OCI-M1 (cell line): ENCODE data around the gene RYR1.
"Not testable (repeated sequence)": the region's sequence is repeated elsewhere in the genome, so short reads cannot be mapped to it uniquely, and the experiment has no call there.

Experiments
- DNase-seq: peaks from one replicate; lab custom pipeline; 2025; lab: John Stamatoyannopoulos, UW

Gene RYR1

DNA sequence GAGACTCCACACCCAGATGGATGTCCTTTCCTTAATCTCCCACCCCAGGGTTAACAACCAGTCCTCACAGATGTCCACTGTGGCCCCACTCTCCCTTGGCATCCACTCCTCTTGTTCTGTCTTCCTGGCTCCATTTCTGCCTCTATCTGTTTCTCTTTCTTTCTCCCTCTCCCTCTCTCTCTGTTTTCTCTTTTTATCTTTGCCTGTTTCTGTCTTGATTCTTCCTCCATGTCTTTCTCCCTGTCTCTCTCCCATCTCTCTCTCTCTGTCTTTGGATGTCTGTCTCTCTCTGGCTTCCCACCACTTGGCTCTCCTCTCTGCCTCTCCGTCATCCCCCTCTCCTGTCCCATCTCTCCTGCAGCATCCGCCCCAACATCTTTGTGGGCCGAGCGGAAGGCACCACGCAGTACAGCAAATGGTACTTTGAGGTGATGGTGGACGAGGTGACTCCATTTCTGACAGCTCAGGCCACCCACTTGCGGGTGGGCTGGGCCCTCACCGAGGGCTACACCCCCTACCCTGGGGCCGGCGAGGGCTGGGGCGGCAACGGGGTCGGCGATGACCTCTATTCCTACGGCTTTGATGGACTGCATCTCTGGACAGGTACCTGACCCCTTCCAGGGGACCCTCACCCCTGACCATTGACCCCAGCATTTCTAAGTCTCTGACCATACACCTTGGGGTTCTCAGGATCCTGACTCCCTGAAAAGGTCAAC lies 24.4 kb downstream of the RYR1 start:
- no peak for DNase-seq

DNA sequence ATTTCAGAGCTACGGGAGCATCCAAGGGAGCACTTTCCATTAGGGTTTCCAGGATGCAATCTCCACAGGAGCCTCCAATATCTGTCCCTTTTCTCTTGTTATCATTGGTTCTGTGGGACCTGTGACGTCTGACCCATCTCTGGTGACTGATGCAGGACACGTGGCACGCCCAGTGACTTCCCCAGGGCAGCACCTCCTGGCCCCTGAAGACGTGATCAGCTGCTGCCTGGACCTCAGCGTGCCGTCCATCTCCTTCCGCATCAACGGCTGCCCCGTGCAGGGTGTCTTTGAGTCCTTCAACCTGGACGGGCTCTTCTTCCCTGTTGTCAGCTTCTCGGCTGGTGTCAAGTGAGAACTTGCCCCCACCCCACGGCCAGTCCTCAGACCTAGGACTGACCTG lies 25.5 kb downstream of the RYR1 start:
- DNase-seq: no peak

DNA sequence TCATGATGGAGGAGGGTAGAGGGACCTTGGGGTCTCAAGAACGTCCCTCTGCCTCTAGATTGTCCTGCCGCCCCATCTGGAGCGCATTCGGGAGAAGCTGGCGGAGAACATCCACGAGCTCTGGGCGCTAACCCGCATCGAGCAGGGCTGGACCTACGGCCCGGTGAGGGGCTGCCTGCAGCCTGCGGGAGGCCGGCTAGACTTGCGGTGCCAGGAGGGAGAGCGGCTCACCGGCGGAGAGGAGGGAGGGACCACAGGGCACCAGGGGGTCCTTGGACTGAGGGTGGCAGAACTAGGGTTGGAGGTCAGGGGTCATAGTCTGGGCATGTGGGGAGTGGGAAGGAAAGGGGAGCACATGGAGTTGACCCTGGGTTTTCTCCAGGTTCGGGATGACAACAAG lies 29.9 kb downstream of the RYR1 start:
- DNase-seq: no peak

DNA sequence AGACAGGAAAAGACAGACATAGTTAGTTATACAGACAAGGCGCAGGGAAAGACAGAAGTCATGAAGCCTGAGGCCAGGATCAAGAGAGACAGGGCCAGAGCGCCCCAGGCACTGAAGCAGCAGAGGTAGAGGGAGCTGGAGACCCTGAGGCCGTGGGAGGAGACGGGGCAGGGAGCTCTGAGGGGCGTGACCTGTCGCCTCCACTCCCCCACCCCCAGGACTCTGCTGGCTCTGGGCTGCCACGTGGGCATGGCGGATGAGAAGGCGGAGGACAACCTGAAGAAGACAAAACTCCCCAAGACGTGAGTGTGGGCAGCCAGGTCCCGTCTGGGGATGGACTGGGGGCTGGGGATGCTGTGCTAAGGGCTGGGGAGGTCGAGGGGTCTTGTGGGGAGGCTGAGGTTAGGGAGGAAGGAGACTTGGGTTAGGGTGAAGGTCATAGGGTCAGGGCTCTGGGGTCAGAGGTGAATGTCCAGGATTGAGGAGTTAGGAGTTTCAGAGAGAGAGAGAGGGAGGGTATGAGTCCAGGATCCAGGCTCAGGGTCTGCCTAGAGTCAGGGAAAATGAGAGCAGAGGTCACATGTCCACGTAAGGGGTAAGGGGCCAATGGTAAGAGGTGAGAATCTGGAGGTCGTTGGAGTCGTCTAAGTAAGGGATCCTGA lies 31.1 kb downstream of the RYR1 start:
- no peak for DNase-seq

DNA sequence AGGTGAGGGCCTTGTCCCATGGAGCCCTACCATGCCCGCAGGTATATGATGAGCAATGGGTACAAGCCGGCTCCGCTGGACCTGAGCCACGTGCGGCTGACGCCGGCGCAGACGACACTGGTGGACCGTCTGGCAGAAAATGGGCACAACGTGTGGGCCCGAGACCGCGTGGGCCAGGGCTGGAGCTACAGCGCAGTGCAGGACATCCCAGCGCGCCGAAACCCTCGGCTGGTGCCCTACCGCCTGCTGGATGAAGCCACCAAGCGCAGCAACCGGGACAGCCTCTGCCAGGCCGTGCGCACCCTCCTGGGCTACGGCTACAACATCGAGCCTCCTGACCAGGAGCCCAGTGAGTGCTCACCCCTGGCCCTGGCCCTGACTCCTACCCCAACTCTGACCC lies 32.6 kb downstream of the RYR1 start:
- no peak for DNase-seq

DNA sequence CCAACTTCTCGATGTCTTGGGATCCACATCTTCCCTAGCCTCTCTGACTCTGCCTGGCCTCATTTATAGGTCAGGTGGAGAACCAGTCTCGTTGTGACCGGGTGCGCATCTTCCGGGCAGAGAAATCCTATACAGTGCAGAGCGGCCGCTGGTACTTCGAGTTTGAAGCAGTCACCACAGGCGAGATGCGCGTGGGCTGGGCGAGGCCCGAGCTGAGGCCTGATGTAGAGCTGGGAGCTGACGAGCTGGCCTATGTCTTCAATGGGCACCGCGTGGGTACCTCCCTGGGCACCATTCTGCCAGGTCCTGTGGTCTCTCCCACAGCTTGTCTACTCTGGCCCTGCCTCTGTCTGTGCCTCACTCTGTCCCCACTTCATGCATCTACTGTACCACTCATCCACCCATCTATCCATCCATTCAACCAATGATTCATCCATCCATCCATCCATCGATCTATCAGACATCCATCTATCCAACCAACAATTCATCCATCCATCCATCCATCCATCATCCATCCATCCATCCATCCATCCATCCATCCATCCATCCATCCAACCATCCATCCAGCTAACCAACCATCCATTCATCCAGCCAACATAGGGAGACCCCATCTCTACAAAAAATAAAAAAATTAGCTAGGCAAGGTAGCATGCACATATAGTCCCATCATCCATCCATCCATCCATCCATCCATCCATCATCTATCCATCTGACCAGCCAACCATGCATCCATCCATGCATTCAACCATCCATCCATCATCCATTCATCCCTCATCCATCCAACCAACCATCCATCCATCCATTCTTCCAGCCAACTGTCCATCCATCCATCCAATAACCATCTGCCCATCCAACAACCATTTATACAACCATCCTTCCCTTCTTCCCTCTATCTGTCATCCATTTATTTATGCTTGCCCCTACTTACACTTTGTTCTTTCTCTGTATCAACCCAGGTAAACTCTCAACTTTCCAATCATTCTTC lies 34.3 kb downstream of the RYR1 start:
- no peak for DNase-seq

DNA sequence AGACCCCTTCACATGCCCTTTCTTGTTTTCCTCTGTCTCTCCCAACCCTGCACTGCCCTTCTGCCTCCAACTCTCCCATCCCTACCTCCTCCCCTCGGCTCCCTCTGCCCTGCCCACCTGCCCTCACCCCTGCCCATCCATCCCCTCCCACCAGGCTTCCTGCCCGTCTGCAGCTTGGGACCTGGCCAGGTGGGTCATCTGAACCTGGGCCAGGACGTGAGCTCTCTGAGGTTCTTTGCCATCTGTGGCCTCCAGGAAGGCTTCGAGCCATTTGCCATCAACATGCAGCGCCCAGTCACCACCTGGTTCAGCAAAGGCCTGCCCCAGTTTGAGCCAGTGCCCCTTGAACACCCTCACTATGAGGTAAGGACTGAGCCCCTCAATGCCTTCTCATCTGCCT lies 35.7 kb downstream of the RYR1 start:
- DNase-seq: no peak

DNA sequence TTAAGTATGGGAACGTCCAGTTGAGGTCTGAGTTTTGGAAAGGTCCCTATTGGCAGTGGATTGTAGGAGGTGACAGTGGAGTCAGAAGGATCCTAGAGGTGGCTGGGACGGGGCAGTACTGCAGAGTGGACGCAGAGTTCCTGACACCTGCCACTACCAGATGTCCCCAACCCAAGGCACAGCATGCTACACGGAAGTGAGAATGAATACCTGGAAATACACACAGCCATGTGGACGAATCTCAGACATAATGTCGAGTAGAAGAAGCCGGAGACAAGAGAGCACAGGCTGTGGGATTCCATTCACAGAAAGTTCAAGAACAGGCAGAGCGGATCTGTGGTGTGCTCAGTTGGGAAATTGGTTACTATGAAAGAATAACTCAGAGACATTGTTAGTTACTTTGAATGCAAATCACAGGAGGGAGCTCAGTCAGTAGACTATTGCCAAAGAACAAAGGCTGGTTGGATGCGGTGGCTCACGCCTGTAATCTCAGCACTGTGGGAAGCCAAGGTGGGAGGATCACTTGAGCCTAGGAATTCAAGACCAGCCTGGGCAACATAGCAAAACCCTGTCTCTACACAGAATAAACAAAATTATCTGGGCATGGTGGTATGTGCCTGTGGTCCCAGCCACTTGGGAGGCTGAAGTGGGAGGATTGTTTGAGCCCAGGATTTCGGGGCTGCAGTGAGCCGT lies 37.4 kb downstream of the RYR1 start:
- DNase-seq: no peak

DNA sequence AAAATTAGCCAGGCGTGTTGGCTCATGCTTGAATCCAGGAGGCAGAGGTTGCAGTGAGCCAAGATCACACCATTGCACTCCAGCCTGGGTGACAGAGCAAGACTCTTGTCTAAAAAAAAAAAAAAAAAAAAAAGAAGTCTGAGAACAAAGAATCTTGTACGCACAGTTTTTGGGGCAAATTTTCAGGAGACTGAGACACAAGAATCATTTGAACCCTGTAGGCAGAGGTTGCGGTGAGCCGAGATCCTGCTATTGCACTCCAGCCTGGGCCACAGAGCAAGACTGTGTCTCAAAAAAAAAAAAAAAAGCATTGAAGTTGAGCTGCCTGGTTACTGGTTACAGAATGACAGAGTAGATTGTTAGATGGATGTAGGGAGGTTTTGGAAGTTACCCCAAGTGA lies 39.2 kb downstream of the RYR1 start:
- DNase-seq: not testable (repeated sequence)

DNA sequence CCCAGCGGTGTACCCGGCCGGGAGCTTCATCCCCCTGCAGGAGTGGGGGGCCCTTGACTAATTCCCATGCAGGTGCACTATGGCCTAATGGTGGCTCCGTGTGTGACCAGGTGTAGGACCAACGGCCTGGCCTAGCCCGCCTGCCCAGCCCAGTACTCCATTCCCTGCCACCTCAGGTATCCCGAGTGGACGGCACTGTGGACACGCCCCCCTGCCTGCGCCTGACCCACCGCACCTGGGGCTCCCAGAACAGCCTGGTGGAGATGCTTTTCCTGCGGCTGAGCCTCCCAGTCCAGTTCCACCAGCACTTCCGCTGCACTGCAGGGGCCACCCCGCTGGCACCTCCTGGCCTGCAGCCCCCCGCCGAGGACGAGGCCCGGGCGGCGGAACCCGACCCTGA lies 39.7 kb downstream of the RYR1 start:
- DNase-seq: no peak

DNA sequence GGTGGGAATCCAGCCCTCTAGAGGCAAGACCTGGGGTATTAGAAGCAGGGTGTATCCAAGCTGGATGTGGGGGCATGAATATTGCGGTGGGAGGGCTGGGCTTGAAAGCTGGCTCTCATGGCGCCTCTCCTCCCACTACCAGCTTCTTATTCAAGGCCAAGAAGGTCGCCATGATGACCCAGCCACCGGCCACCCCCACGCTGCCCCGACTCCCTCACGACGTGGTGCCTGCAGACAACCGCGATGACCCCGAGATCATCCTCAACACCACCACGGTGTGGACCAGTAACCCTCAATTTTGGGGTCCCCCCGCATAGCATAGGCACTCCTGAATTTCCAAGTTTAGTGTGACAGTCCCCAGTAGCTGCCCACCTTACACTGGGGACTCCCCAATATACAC lies 41.7 kb downstream of the RYR1 start:
- no peak for DNase-seq

DNA sequence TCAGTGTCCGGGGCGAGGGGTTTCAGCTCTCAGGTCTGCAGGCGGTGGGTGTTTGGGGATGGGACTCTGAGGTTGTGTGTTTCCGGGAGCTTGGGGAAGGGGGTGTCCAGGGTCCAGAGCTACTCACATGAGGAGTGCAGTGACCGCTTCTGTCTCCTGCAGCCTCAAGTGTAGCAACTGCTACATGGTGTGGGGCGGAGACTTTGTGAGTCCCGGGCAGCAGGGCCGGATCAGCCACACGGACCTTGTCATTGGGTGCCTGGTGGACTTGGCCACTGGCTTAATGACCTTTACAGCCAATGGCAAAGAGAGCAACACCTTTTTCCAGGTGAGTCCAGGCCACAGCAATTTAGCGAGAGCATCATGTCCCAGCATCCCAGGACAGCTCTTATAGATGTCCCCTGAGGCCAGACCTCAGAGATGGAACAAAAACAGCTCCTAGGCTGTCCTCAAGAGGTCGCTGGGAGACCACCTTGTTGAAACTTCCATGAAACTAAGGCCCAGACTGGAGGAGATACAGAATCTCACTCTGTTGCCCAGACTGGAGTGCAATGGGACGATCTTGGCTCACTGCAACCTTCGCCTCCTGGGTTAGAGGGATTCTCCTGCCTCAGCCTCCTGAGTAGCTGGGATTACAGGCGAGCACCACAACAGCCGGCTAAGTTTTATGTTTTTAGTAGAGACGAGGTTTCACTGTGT lies 44.9 kb downstream of the RYR1 start:
- peak; percentile 74 for DNase-seq

DNA sequence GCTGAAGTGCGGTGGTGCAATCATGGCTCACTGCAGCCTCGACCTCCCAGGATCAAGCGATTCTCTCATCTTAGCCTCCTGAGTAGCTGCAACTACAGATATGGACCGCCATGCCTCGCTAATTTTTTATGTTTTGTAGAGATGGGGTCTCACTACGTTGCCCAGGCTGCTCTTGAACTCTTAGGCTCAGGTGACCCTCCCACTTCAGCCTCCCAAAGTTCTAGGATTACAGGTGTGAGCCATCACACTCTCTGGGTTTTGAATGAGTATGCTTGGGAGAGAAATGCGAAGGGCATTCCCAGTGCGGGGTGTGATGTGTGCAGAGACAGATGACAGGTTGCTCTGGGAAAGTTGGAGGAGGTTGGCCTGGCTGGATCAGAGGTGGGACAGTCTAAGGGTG lies 49.0 kb downstream of the RYR1 start:
- no peak for DNase-seq

DNA sequence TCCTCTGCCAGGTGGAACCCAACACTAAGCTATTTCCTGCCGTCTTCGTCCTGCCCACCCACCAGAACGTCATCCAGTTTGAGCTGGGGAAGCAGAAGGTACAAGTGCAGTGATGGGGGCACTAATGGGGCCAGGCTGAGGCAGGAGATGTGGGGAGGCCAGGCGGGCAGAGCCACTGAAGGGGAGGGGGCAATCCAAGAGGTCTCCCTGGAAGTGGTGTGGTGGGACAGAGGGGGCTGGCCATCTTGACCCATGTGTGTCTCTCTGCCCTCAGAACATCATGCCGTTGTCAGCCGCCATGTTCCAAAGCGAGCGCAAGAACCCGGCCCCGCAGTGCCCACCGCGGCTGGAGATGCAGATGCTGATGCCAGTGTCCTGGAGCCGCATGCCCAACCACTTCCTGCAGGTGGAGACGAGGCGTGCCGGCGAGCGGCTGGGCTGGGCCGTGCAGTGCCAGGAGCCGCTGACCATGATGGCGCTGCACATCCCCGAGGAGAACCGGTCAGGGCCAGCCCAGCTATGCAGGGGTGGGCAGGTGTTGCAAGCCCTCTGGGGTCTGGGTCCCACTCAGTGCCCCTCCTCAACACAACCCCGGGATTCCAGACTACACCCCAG lies 49.6 kb downstream of the RYR1 start:
- DNase-seq: no peak

DNA sequence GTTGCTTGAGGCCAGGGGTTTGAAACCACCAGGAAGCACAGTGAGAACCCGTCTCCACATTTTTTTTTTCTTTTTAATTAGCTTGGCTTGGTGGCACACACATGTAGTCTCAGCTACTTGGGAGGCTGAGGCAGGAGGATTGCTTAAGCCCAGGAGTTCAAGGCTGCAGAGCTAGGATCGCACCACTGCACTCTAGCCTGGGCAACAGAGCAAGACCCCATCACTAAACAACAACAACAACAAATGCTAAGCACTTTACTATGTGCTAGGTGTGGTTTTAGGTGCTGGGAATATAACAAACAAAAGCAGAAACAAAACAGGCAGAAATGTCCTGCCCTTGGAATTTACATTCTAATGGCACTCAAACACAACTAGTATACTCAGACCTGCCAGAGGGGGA lies 51.3 kb downstream of the RYR1 start:
- DNase-seq: no peak

DNA sequence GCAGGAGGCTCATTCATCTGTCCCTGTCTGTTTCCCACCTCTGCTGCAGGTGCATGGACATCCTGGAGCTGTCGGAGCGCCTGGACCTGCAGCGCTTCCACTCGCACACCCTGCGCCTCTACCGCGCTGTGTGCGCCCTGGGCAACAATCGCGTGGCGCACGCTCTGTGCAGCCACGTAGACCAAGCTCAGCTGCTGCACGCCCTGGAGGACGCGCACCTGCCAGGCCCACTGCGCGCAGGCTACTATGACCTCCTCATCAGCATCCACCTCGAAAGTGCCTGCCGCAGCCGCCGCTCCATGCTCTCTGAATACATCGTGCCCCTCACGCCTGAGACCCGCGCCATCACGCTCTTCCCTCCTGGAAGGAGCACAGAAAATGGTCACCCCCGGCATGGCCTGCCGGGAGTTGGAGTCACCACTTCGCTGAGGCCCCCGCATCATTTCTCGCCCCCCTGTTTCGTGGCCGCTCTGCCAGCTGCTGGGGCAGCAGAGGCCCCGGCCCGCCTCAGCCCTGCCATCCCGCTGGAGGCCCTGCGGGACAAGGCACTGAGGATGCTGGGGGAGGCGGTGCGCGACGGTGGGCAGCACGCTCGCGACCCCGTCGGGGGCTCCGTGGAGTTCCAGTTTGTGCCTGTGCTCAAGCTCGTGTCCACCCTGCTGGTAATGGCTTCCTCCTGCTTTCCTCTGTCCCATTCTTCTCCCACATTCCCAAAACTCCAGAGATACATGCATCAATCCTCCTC lies 52.2 kb downstream of the RYR1 start:
- no peak for DNase-seq

DNA sequence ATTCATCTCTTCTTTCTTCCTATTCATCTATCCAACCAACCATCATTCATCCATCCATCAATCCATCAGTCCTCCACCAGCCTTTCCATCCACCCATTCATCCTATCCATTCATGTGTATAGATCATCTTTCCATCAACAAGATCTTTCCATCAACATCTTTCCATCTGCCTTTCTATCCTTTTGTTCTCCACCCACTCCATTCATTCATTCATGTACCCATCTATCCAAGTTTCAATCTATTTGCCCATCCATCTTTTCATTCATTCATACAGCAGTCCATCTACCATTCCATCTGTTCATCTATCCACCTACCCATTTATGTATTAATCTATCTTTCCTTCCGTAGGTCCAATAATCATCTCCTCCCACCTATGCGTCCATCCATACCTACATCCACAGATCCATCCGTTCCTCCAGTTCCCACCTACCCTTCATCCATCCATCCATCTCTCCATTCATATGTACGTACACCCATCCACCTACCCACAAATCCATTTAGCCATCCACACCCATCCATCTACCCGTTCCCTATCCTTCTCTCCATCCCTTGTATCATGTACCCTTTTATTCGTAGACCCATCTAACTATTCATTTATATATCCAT lies 53.3 kb downstream of the RYR1 start:
- DNase-seq: no peak

DNA sequence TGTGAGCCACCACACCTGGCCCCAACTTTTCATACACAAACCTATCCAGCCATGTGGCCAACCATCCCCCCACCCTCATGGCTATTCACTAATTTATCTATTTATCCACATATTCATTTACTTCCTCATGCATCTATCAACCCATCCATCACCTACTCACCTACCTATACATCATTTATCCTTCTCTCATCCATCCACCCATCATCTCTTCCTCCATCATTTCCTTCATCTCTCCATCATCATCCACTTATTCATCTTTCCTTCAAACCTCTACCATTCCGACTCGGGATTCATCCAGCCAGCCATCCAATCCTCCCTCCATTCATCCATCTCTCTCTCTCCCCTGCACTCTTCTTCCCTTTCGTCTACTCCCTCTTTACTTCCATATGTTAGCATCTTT lies 54.6 kb downstream of the RYR1 start:
- no peak for DNase-seq

DNA sequence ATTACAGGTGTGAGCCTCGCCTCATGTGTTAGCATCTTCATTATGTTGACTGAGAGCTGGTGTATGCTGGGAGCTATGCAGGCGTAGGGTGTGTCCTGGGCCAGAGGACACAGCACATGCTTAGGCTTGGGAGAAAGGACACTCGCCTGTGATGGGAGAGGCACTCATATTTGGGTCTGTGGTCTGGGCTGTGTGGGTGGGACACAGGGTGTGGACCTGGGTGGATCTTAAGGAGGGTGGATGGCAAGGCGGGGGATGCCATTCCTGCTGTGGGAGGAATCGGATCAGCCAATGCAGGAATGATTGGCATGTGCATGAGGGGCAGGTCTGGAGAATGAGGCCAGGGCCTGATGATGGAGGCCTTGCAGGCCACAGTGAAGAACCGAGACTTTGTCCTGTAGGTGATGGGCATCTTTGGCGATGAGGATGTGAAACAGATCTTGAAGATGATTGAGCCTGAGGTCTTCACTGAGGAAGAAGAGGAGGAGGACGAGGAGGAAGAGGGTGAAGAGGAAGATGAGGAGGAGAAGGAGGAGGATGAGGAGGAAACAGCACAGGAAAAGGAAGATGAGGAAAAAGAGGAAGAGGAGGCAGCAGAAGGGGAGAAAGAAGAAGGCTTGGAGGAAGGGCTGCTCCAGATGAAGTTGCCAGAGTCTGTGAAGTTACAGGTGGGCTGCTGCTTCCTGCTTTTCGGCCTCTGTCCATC lies 55.4 kb downstream of the RYR1 start:
- DNase-seq: no peak
